Muscle layer of colon (tissue), 2 donors: ENCODE results near the gene CEP57.

ENCODE experiments used
- H3K27ac ChIP-seq: one replicate; pipeline ENCODE4 v1.7.0; 2013; ENCODE audit warnings: low read depth, mild to moderate bottlenecking, low read length, moderate library complexity
- H3K27me3 ChIP-seq, 2 donors: one replicate each; pipeline ENCODE4 v1.7.0; 2013; ENCODE audit warnings: low read length in 2 of 2, mild to moderate bottlenecking in 2 of 2; ENCODE audit not compliant: insufficient read depth in 2 of 2, control insufficient read depth in 1 of 2
- H3K36me3 ChIP-seq: one replicate; pipeline ENCODE4 v1.7.0; 2013; ENCODE audit warnings: mild to moderate bottlenecking, low read length; ENCODE audit not compliant: insufficient read depth
- H3K4me1 ChIP-seq: one replicate; pipeline ENCODE4 v1.7.0; 2013; ENCODE audit warnings: mild to moderate bottlenecking, low read length; ENCODE audit not compliant: insufficient read depth
- H3K4me3 ChIP-seq, 2 donors: one replicate each; pipeline ENCODE4 v1.7.0; 2013; ENCODE audit warnings: low read length in 2 of 2, low read depth in 1 of 2, mild to moderate bottlenecking in 1 of 2, moderate library complexity in 1 of 2
- H3K9ac ChIP-seq: one replicate; pipeline ENCODE4 v1.7.0; 2013; ENCODE audit warnings: low read length
- H3K9me3 ChIP-seq: one replicate; pipeline ENCODE4 v1.7.0; 2013; ENCODE audit warnings: mild to moderate bottlenecking, low read length
- donor health status: abdominal sarcoma.
- donor health status: Adenocarcinoma of cecum.

CEP57 gene

DNA sequence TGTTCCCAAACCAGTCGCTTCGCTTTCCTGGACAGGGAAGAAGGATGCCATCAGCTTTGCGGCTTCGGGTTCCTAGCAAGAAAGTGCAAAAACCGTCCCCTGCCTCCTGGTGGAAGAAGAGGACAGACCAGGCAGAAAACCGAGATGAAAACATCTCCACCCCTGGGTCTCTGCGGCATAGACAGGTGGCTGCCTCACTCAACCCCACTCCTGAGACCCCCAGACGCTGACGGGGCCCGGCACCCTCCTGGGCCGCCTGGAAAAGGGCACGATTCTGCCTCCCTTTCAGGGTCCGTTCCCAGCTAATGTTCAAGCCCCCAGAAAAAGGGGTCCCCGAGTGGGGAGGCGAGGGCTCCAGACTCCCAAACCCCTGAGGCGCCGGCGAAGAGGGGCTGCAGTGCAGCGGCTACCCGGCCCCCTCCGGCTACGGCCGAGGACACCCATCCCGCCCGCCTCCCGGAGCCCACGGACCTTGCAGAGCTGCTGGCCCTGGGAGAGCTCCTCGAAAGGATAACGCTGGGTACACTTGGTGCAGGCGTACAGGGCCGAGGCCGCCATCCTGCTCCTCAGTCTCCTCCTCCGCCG is 1.3 kb upstream of the CEP57 start:
- Histone ChIP-seq H3K27ac (peak overlapping the region; percentile 100), H3K9ac (peak overlapping the region; percentile 88), H3K36me3 (peaks cover 19% of the 10 kb centered on the region), H3K9me3 (no peaks in the 10 kb centered on the region), H3K27me3 (no peaks in the 10 kb centered on the region), H3K4me1 (peaks cover 21% of the 10 kb centered on the region), H3K4me3 (peak overlapping the region; percentile 89 to 100)

DNA sequence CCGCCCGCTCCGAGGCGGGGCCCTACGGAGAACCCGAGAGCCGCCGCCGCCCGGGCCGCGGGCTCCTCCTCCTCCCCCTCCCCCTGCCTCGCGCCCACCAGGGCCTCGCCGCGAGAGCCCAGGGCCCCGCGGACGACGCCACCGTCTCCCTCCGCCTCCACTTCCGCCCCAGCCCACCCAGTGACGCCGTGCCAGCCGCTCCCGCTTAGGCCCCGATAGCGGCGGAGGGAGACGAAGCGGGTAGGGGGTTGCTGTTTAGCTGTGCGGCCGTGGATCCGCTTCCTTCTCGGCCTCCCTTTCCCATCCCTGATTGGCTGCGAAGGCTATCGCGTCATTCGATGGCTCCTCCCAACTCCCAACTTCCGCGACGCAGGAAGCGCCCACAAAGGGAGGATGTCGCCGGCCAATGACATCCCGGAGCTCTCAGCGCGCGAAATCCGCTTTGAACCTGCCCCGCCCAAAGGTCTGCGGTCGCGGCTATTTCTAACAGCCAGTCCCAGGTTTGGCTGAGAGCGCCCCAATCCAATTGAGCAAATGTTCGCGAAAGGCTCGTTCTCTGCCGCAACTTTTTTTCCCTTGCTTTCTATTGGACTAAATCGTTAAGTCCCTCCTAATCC is 684 bp upstream of the CEP57 start, which contains the start of gene FAM76B:
FAM76B (minus strand) TSS at position 277 of the 617 bp plus-strand sequence. CDS start 304 bp downstream, outside the sequence.
- H3K9ac ChIP-seq, result peak within 1 kb of the TSS; percentile 88
- peaks cover 15% of the 10 kb centered on the region for H3K36me3 ChIP-seq
- no peaks in the 10 kb centered on the region for H3K9me3 ChIP-seq
- H3K27ac ChIP-seq, result peak within 1 kb of the TSS; percentile 100
- H3K4me3 ChIP-seq, result peak within 1 kb of the TSS; percentile 89 to 100
- peaks cover 21% of the 10 kb centered on the region for H3K4me1 ChIP-seq
- no peaks in the 10 kb centered on the region for H3K27me3 ChIP-seq

DNA sequence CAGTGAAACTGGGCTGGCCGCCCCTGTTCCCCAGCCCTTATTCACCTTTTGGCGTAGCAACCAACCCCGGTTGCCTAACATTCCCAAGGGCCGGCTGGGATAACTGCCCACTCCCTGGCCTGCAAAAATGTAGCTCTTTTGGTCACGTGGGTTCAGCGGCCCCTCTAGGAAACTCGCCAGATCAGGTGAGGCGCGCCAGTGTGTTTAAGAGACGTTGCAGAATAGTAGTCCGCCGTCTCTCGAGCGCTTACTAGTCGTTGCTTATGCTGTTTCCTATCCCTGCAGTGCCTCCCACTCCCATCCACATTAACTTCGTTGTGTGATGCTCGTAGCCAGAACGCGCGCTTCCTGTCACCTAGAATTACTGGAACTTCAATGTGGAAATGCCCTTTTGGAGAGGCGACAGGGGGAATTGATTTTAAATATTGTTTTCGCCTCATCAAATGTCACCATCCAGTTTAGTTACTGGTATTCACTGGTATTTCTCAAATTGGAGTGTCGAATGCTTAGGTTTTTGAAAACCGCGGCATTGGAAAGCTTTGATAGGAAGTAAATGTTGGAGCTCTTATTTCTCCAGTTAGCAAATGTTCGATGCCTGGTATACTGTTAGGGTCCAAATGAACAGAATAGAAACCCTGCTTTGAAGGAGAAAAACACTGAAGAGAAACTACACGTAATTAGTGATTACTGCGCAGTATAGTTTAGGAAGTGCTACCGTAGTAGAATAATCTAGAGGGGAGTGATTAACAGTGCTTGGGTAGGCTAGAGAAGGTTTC is 823 bp downstream of the CEP57 start:
- Histone ChIP-seq H3K4me1 (peaks cover 21% of the 10 kb centered on the region), H3K27me3 (no peaks in the 10 kb centered on the region), H3K9me3 (no peaks in the 10 kb centered on the region), H3K36me3 (peaks cover under 1% of the 10 kb centered on the region), H3K9ac (peak overlapping the region; percentile 83), H3K27ac (peak overlapping the region; percentile 100), H3K4me3 (peak overlapping the region; percentile 89 to 100)

DNA sequence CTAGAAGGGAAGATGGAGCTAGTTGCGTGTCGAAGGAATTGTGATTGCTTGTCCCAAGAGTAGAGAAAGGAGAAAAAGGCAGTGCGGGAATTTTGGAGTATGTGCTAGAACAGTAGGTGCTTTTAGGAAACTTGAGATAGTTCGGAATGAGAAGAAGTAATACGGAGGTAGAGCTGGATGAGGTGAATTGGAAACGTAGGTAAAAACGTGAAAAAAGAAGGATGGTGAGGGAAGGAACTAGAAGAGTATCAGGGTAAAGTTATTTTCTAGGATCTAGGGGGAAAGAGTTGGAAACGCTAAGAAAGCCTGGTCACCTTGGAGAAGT is 1.4 kb downstream of the CEP57 start:
- H3K36me3 ChIP-seq, result no peaks in the 10 kb centered on the region
- H3K27ac ChIP-seq, result no peak overlapping the region
- H3K9me3 ChIP-seq, result no peaks in the 10 kb centered on the region
- H3K27me3 ChIP-seq, result no peaks in the 10 kb centered on the region
- H3K9ac ChIP-seq, result peak overlapping the region; percentile 61
- H3K4me1 ChIP-seq, result peaks cover 21% of the 10 kb centered on the region
- peak overlapping the region in 1 of 2 donors; percentile 89 for H3K4me3 ChIP-seq

DNA sequence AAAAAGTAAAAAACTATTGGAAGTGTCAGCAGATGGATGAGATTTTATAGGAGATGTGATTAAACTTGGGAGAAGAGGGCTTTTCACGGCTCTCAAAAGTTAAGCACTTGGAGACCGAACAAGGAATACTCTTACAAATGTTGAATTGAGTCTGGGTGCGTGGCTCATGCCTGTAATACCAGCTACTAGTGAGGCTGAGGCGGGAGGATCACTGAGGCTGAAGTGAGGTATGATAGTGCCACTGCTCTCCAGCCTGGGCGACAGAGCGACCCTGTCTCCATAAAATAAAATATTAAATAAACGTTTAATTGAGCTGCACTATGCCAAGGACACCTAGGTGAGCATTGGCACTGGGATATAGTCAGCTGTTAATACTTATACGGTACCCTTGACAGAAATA is 1.9 kb downstream of the CEP57 start:
- Histone ChIP-seq H3K9ac (no peak overlapping the region), H3K9me3 (no peaks in the 10 kb centered on the region), H3K4me1 (peaks cover 21% of the 10 kb centered on the region), H3K4me3 (no peak overlapping the region), H3K36me3 (no peaks in the 10 kb centered on the region), H3K27me3 (no peaks in the 10 kb centered on the region), H3K27ac (no peak overlapping the region)

DNA sequence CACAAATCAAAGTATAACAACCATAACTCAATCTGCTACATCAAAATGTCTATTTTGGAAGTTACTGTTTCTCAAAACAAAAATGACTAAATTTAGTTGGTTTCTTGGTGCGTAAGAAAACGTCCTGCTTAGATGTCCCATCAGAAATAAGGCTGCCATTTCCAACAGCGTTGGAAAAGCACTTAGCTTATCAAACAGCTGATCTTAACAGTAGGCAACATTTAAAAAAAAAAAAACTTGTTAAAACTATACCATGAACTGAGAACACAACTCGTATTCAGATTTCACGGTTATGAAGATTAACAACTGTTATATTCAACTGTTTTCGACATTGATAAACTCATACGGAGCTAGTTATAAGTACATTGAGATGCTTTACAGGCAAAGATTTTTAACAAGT is 2.4 kb downstream of the CEP57 start:
- no peaks in the 10 kb centered on the region for H3K36me3 ChIP-seq
- H3K9ac ChIP-seq, result no peak overlapping the region
- H3K4me1 ChIP-seq, result peaks cover 21% of the 10 kb centered on the region
- no peaks in the 10 kb centered on the region for H3K27me3 ChIP-seq
- no peaks in the 10 kb centered on the region for H3K9me3 ChIP-seq
- H3K27ac ChIP-seq, result no peak overlapping the region
- no peak overlapping the region for H3K4me3 ChIP-seq

DNA sequence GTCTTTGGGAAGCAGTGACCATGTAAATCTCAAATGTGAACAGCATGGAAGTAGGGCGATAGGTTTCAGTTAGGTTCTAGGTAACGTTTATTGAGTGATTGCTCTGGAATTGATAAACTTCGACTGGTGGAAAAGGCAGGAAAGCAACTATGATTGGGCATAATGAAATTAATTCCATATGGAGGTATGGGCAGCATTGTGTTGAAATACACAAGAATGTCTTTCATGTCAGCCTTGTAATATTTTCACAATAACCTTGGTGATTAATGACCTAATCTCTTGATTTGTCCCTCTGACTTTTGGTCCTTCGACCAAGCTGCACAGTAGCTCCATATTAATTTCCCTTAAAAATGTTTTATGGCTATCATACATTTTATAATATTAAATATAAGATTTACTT is 2.8 kb downstream of the CEP57 start:
- peaks cover 18% of the 10 kb centered on the region for H3K4me1 ChIP-seq
- no peaks in the 10 kb centered on the region for H3K36me3 ChIP-seq
- H3K9ac ChIP-seq, result no peak overlapping the region
- no peaks in the 10 kb centered on the region for H3K27me3 ChIP-seq
- H3K9me3 ChIP-seq, result no peaks in the 10 kb centered on the region
- no peak overlapping the region for H3K27ac ChIP-seq
- H3K4me3 ChIP-seq, result no peak overlapping the region

DNA sequence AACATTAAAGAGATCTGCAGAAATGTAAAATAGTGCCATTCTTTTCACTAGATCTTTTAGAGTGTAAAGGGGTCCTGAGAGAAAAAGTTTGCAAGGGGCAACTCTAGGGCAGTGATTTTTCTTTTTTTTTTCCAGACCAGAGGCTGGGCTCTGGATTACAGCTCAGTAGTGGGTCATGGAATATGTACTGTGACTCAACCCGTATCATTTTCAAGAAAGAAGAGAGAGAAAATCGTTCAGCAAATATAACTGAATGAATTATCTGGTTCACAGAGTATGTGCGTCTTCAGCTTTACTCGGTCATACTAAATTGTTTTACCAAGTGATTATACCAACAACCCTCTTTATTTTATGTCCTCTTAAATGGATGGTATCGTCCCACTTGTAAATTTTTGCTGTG is 3.8 kb downstream of the CEP57 start:
- no peaks in the 10 kb centered on the region for H3K27me3 ChIP-seq
- H3K27ac ChIP-seq, result no peak overlapping the region
- no peaks in the 10 kb centered on the region for H3K36me3 ChIP-seq
- H3K9ac ChIP-seq, result no peak overlapping the region
- no peak overlapping the region for H3K4me3 ChIP-seq
- H3K9me3 ChIP-seq, result no peaks in the 10 kb centered on the region
- H3K4me1 ChIP-seq, result peaks cover 11% of the 10 kb centered on the region

DNA sequence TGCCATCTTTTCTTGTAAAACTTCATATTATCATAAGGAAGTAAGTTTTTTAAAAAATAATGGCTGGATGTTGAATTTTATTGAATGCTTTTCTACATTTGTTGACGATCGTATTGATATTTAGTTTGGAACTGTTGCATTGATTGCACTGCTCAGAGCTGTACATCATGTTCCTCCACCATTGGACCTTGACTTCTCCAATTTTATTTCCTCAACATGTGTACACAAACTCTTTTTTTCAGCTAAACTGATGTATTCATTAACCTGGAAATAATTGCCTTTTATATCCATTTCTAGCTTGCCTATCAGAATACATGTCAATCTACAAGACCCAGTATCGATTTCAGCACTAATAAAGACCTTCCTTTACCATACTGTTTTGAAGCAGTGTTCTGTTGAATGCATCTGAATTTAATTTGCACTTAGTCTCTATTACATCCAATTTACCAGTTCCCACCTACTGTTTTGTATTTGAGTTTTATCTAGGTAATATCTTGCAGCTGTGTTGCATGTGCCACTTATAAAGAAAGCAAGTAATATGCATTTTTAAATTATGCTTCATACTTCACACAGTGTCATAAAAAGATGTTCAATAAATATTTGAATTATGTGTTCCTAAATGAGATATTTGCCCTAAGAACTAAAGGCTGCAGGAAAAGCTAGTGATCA is 5.5 kb downstream of the CEP57 start:
- Histone ChIP-seq H3K27me3 (no peaks in the 10 kb centered on the region), H3K4me3 (no peak overlapping the region), H3K4me1 (peaks cover 11% of the 10 kb centered on the region), H3K36me3 (peaks cover 15% of the 10 kb centered on the region), H3K27ac (no peak overlapping the region), H3K9ac (no peak overlapping the region), H3K9me3 (no peaks in the 10 kb centered on the region)

DNA sequence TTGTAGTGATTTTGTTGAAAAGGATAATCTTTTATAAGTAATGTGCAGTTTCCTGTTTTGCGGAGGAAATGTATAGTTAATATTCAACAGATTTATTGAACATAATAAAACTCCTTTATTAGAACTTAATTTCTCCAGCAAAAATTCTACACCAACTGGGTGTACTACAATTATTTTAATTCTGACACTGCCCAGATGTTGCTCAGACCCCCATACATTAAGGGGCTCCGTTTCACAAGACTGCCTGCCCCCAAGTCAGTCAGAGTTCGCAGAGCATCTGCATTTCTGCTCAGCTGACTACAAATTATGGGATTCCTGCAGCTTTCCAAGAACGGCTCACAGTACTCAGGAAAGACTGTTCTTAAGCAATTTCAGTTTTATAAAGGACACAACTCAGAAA is 6.2 kb downstream of the CEP57 start:
- Histone ChIP-seq H3K27ac (no peak overlapping the region), H3K36me3 (peaks cover 15% of the 10 kb centered on the region), H3K27me3 (no peaks in the 10 kb centered on the region), H3K9me3 (no peaks in the 10 kb centered on the region), H3K4me3 (no peak overlapping the region), H3K9ac (no peak overlapping the region), H3K4me1 (peaks cover 6% of the 10 kb centered on the region)

DNA sequence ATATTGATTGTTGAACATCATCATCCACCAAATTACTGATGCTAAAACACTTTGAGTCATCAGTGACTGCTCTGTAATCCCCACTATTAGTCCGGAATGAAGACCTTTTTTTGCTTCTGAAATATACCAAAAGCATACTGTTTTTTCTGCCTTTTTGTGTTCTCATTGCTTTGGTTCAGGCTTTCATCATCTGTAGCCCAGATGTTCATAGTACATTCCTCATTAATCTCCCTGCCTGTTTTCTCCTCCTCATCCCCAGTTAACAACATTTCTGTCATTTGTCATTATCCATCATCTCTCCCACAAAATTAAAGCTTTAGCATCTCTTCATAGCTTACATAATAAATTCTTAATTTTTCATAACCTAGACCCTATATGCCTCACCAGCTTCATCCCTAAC is 9.2 kb downstream of the CEP57 start:
- no peaks in the 10 kb centered on the region for H3K9me3 ChIP-seq
- H3K27me3 ChIP-seq, result no peaks in the 10 kb centered on the region
- H3K36me3 ChIP-seq, result peaks cover 23% of the 10 kb centered on the region
- H3K4me1 ChIP-seq, result no peaks in the 10 kb centered on the region
- H3K27ac ChIP-seq, result no peak overlapping the region
- no peak overlapping the region for H3K4me3 ChIP-seq
- no peak overlapping the region for H3K9ac ChIP-seq
